ENCODE measurements around the gene CBX8.

The CBX8 gene

DNA sequence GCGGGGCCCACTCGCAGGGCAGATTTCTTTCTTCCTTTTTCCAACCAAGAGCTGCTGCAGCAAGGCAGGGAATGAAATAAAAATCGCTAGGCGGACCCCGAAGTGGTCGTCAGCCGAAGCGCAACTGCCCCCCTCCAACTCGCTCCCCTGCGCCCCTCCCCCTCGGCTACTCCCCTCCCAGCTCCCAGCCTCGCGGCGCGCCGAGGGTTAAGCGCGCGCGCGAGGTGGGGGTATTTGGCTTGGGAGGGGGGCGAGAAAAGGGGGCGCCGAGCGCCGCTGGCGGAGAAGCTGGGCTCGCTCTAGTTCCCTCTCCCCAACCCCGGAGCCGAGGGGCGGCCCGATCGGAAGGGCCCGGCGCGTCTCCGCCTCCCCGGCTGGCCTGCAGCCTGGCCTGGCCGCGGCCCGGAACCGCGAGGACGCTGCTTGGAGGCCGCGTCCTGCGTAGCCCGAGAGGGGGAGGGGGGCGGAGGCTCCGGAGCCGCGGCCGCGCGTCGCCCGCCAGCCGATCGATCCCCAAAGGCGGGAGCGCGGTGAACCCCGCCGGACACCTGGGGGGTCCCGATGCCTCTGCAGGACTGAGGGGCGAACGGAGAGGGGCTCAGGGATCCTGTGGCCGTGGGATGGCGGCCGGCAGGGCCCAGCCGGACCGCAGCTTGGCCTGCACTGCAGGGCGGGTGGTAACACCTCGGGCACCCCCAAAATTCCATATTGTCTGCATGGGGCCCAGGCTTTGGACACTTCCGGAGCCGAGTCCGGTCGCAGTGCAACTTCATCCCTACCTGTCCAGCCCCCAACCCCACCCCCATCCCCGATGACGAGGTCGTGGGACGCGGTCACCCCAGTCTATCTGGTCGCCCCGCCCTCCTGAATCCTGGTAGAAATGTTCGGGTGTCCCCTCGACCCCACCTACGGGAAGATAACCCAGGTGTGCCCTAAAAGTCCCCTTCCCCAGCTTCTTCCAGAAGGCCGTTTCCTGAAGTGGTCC lies 47.2 kb upstream of the CBX8 start:
- no peaks in the 10 kb centered on the region for H3K9me3 ChIP-seq (ENCODE audit: insufficient read depth, low read length, severe bottlenecking)
- no peak overlapping the region for H2AFZ ChIP-seq (ENCODE audit: low read depth, low read length)
- H3K4me1 ChIP-seq (ENCODE audit: insufficient read depth, low read length) = peaks cover 27% of the 10 kb centered on the region
- H3K27me3 ChIP-seq (ENCODE audit: insufficient read depth, low read length, poor library complexity) = peaks cover 36% of the 10 kb centered on the region
- H3K36me3 ChIP-seq (ENCODE audit: insufficient read depth, low read length) = no peaks in the 10 kb centered on the region
- no peaks in the 10 kb centered on the region for H3K79me2 ChIP-seq (ENCODE audit: insufficient read depth, low read length)
- TF ChIP-seq, protein P1, sequence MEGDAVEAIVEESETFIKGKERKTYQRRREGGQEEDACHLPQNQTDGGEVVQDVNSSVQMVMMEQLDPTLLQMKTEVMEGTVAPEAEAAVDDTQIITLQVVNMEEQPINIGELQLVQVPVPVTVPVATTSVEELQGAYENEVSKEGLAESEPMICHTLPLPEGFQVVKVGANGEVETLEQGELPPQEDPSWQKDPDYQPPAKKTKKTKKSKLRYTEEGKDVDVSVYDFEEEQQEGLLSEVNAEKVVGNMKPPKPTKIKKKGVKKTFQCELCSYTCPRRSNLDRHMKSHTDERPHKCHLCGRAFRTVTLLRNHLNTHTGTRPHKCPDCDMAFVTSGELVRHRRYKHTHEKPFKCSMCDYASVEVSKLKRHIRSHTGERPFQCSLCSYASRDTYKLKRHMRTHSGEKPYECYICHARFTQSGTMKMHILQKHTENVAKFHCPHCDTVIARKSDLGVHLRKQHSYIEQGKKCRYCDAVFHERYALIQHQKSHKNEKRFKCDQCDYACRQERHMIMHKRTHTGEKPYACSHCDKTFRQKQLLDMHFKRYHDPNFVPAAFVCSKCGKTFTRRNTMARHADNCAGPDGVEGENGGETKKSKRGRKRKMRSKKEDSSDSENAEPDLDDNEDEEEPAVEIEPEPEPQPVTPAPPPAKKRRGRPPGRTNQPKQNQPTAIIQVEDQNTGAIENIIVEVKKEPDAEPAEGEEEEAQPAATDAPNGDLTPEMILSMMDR (IDR thresholded peaks at IDR 0.05; ENCODE audit: borderline replicate concordance, extremely low read depth, low read length, poor library complexity, severe bottlenecking) = no peak
- no peak for TF ChIP-seq EZH2 (IDR thresholded peaks at IDR 0.05; ENCODE audit: borderline replicate concordance, low read depth, low read length, severe bottlenecking)
- no peak overlapping the region for H3K9ac ChIP-seq (ENCODE audit: low read depth, low read length)
- no peak for DNase-seq
- H3K27ac ChIP-seq (ENCODE audit: low read length) = no peak overlapping the region
- H4K20me1 ChIP-seq (ENCODE audit: insufficient read depth, low read length) = no peaks in the 10 kb centered on the region
- ATAC-seq (ENCODE audit: insufficient read depth, low read depth) = no peak
- no peak overlapping the region for H3K4me2 ChIP-seq (ENCODE audit: insufficient read depth, low read length)
- H3K4me3 ChIP-seq (ENCODE audit: low read depth in 1 of 2, low read length in 2 of 2) = no peak overlapping the region

DNA sequence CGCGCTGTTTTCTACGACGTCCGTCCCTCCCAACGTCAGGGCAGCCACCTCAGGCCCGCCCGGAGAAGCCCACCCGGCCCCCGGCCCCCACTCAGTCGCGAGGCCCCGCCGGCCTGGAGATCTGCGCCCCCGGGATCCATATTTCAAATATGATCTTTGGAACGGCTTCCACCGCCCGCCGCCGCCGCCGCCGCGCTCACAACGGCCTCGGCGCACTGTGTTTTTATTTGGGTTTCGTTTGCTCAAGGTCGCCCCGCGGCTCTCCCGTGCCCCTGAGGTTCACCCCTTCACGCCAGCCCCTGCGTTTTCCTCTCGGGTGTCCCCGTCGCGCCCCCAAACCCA lies 46.6 kb upstream of the CBX8 start:
- no peak for DNase-seq
- H3K9ac ChIP-seq (ENCODE audit: low read depth, low read length) = no peak overlapping the region
- H3K36me3 ChIP-seq (ENCODE audit: insufficient read depth, low read length) = peaks cover under 1% of the 10 kb centered on the region; the same call in 1 of the 2 replicates
- peaks cover 36% of the 10 kb centered on the region for H3K27me3 ChIP-seq (ENCODE audit: insufficient read depth, low read length, poor library complexity)
- H3K4me3 ChIP-seq (ENCODE audit: low read depth in 1 of 2, low read length in 2 of 2) = no peak overlapping the region
- H3K4me1 ChIP-seq (ENCODE audit: insufficient read depth, low read length) = peaks cover 27% of the 10 kb centered on the region
- H2AFZ ChIP-seq (ENCODE audit: low read depth, low read length) = no peak overlapping the region
- no peak for TF ChIP-seq EZH2 (IDR thresholded peaks at IDR 0.05; ENCODE audit: borderline replicate concordance, low read depth, low read length, severe bottlenecking)
- TF ChIP-seq, protein P1 (IDR thresholded peaks at IDR 0.05; ENCODE audit: borderline replicate concordance, extremely low read depth, low read length, poor library complexity, severe bottlenecking) = no peak
- H4K20me1 ChIP-seq (ENCODE audit: insufficient read depth, low read length) = 0 out of 2 replicates have a peak, but pooled peaks cover 2% of the 10 kb centered on the region
- peaks cover 2% of the 10 kb centered on the region for H3K79me2 ChIP-seq (ENCODE audit: insufficient read depth, low read length)
- H3K27ac ChIP-seq (ENCODE audit: low read length) = no peak overlapping the region
- H3K4me2 ChIP-seq (ENCODE audit: insufficient read depth, low read length) = no peak overlapping the region
- ATAC-seq (ENCODE audit: insufficient read depth, low read depth) = no peak
- no peaks in the 10 kb centered on the region for H3K9me3 ChIP-seq (ENCODE audit: insufficient read depth, low read length, severe bottlenecking)

DNA sequence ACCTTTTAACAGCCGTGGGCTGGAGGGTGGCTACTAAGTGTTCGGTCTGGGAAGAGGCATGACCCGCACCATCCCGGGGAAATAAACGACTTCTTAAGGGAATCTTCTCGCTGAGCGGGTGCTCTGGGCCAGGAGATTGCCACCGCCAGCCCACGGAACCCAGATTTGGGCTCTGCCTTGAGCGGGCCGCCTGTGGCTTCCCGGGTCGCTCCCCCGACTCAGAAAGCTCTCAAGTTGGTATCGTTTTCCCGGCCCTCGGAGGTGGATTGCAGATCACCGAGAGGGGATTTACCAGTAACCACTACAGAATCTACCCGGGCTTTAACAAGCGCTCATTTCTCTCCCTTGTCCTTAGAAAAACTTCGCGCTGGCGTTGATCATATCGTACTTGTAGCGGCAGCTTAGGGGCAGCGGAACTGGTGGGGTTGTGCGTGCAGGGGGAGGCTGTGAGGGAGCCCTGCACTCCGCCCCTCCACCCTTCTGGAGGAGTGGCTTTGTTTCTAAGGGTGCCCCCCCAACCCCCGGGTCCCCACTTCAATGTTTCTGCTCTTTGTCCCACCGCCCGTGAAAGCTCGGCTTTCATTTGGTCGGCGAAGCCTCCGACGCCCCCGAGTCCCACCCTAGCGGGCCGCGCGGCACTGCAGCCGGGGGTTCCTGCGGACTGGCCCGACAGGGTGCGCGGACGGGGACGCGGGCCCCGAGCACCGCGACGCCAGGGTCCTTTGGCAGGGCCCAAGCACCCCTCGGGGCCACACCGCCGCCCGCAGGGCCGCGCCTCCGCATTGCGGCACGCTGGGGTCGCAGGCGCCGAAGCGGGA lies 46.0 kb upstream of the CBX8 start:
- H3K9me3 ChIP-seq (ENCODE audit: insufficient read depth, low read length, severe bottlenecking) = no peaks in the 10 kb centered on the region
- H3K9ac ChIP-seq (ENCODE audit: low read depth, low read length) = no peak overlapping the region
- no peak overlapping the region for H3K4me3 ChIP-seq (ENCODE audit: low read depth in 1 of 2, low read length in 2 of 2)
- H4K20me1 ChIP-seq (ENCODE audit: insufficient read depth, low read length) = peaks cover 7% of the 10 kb centered on the region
- peaks cover 36% of the 10 kb centered on the region for H3K27me3 ChIP-seq (ENCODE audit: insufficient read depth, low read length, poor library complexity)
- peaks cover 6% of the 10 kb centered on the region; the same call in 1 of the 2 replicates for H3K36me3 ChIP-seq (ENCODE audit: insufficient read depth, low read length)
- H3K27ac ChIP-seq (ENCODE audit: low read length) = no peak overlapping the region
- H3K4me2 ChIP-seq (ENCODE audit: insufficient read depth, low read length) = no peak overlapping the region
- DNase-seq (no peak), ATAC-seq (ENCODE audit: insufficient read depth, low read depth) (no peak)
- H3K79me2 ChIP-seq (ENCODE audit: insufficient read depth, low read length) = peaks cover 8% of the 10 kb centered on the region
- TF ChIP-seq, protein P1 (IDR thresholded peaks at IDR 0.05; ENCODE audit: borderline replicate concordance, extremely low read depth, low read length, poor library complexity, severe bottlenecking) = no peak
- TF ChIP-seq EZH2 (IDR thresholded peaks at IDR 0.05; ENCODE audit: borderline replicate concordance, low read depth, low read length, severe bottlenecking) = no peak
- no peak overlapping the region for H2AFZ ChIP-seq (ENCODE audit: low read depth, low read length)
- peaks cover 27% of the 10 kb centered on the region for H3K4me1 ChIP-seq (ENCODE audit: insufficient read depth, low read length)

Data from DND-41 (cell line).